Body of pancreas (tissue), 4 donors: ENCODE data around the gene GNAO1. TPM values are rescaled to one million over a fixed set of nuclear protein-coding genes. Genes with fewer than 3 reads are reported as not detected.

Experiments
- ATAC-seq: fragments of 150-250 bp; one replicate; pipeline ENCODE4 v1.9.1; 2016
- DNase-seq, 4 donors: peaks; one replicate each; pipeline ENCODE4 v3.0.0-alpha.2; 2019
- H3K27ac ChIP-seq, 4 donors: fragments of 200-600 bp; sonication (generic); 1 replicate in 3 of 4; 2 replicates in 1 of 4; pipeline versions ENCODE4 v1.5.1 to v1.6.1; 2016 to 2019; ENCODE audit warnings: mild to moderate bottlenecking in 1 of 4, mixed read lengths in 1 of 4, moderate library complexity in 1 of 4
- H3K27me3 ChIP-seq, 2 donors: fragments of 200-600 bp; sonication (generic); one replicate each; pipeline ENCODE4 v1.6.0; 2016; ENCODE audit warnings: mild to moderate bottlenecking in 1 of 2
- H3K36me3 ChIP-seq, 2 donors: fragments of 200-600 bp; sonication (generic); replicated peaks in 1 of 2; 2 replicates each; pipeline ENCODE4 v1.5.1; 2016; ENCODE audit warnings: low read depth in 2 of 2; ENCODE audit not compliant: insufficient read depth in 1 of 2
- H3K4me1 ChIP-seq: fragments of 200-600 bp; sonication (generic); one replicate; pipeline ENCODE4 v1.6.0; 2016
- H3K4me3 ChIP-seq, 2 donors: fragments of 200-600 bp; sonication (generic); 1 replicate in 1 of 2; 2 replicates in 1 of 2; pipeline ENCODE4 v1.5.1; 2016 to 2019
- H3K9me3 ChIP-seq, 3 donors: fragments of 200-600 bp; sonication (generic); 1 replicate in 2 of 3; 2 replicates in 1 of 3; pipeline ENCODE4 v1.5.1; 2016
- CTCF ChIP-seq, 7 experiments: fragments of 450-650 bp in 4 of 7; fragments of 200-600 bp in 3 of 7; sonication (generic) in 3 of 7; IDR thresholded peaks; one replicate each; pipeline ENCODE4 v1.5.1; 2016 to 2019; ENCODE audit warnings: antibody characterized with exemption in 7 of 7
- POLR2A ChIP-seq, 3 donors: fragments of 450-650 bp; IDR thresholded peaks; one replicate each; pipeline ENCODE4 v1.6.1; 2016; ENCODE audit warnings: antibody characterized with exemption in 3 of 3, mild to moderate bottlenecking in 2 of 3
- WGBS, 2 donors: methylation state at CpG; one replicate each; pipeline ENCODE4 v1.1.5; 2017; 5-methylcytosine and 5-hydroxymethylcytosine counted together
- intact Hi-C: fragments of 100-400 bp; cut with DNase I; formaldehyde crosslinking; loops from one replicate; pipeline ENCODE4 v1.15.1; 2023
- total RNA-seq, 2 donors: library from RNA; depleted of rRNA; stranded (reverse); fragments of >200 nt; gene quantifications; one replicate each; pipeline ENCODE4 v1.1.0, GENCODE V29; 2016

The GNAO1 gene
- total RNA-seq, 2 donors from 2014 or later = 1.6 to 3.0 TPM

DNA sequence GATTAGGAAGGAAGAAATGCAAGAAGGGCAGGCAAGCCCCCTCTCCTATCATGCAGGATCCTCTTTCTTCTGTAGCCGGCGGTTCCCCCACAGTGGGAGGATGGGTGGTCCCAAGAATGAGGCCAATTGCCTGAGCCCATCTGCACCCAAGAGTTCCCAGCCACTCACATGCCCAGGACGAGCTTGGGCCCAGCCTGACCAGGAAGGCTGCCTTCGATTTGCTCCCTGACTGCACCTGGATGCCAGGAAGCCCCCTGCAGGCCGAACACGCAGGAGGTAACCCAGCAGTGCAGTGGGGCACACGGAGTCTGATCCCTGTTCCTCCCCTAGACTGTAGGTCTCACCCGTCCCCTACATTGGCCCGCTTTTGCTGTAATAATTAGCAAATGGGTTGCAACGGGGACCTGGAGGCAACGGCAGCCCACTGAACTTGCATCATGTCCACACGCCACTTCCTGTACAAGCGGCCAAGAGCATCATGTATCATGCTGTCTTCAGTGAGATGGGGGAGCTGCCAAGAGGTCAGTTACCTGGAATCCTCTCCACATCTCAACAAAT is 166.6 kb downstream of the GNAO1 start:
- DNase-seq (peak in 3 of 4 donors; percentile 3 to 12 (median 6)), ATAC-seq (no peak)
- TF ChIP-seq POLR2A (IDR thresholded peaks at IDR 0.05) = no peak
- no peak for TF ChIP-seq CTCF (IDR thresholded peaks at IDR 0.05)
- peak overlapping the region in 3 of 4 donors; percentile 40 to 46 (median 40) for H3K27ac ChIP-seq
- no peak overlapping the region for H3K4me3 ChIP-seq
- 67 to 82% methylated on average over 8 to 13 of the region's 13 CpGs for whole genome bisulfite sequencing, 2 donors
- no peaks in the 10 kb centered on the region for H3K9me3 ChIP-seq
- intact Hi-C loops = no loop called here
- peaks cover 10% of the 10 kb centered on the region for H3K4me1 ChIP-seq
- H3K27me3 ChIP-seq = no peaks in the 10 kb centered on the region
- H3K36me3 ChIP-seq = peaks cover 0 to 6% of the 10 kb centered on the region in 2 donors

DNA sequence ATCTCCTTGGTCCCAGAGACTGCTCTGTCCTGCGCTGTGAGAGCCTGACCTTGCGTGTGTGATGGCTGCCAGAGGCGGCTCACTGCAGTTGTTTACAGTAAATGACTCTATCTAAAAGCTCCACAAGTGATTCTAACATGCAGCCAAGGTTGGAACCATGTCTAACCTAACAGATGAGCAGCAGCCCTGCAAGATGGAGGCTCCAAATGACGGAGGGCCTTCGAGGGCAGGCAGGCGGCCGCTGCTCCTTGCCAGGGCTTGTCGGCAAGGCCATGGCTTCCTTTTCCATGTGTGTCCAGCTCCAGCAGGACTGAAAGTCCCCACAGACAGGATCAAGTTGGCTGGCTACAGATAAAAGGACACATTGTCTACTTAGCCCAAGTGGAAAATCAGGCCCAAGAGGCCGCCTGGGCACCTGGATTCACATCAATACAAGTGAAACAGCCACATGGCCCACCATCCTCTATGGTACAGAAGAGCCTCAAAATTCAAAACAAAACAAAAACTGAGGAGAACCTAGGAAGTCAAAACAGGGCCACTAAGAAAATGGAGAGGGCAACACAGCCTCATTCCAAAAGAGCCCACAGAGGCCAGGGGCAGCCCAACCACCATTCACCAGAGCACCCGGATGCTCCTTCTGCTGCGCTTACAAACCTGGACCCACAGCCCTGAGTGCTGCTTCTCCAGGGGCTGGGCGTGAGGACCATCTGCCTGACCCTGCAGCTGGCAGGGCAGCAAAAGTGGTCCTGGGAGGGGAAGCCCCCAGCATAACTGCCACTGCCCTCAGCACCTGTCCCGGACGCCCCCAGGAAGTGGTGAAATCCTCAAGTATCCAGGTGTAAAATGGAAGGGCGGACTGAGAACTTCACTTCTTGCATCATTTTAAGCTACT is 169.1 kb downstream of the GNAO1 start:
- intact Hi-C loops = no loop called here
- 93 to 94% methylated on average over 15 of the region's 15 CpGs for WGBS, 2 donors
- Histone ChIP-seq H3K27ac (no peak overlapping the region), H3K4me1 (peaks cover 10% of the 10 kb centered on the region), H3K27me3 (no peaks in the 10 kb centered on the region), H3K36me3 (peaks cover 0 to 14% of the 10 kb centered on the region in 2 donors), H3K9me3 (no peaks in the 10 kb centered on the region), H3K4me3 (no peak overlapping the region)
- DNase-seq (peak in 2 of 4 donors; percentile 1 to 11), ATAC-seq (no peak)
- TF ChIP-seq POLR2A (IDR thresholded peaks at IDR 0.05) (no peak), CTCF (IDR thresholded peaks at IDR 0.05) (no peak)

DNA sequence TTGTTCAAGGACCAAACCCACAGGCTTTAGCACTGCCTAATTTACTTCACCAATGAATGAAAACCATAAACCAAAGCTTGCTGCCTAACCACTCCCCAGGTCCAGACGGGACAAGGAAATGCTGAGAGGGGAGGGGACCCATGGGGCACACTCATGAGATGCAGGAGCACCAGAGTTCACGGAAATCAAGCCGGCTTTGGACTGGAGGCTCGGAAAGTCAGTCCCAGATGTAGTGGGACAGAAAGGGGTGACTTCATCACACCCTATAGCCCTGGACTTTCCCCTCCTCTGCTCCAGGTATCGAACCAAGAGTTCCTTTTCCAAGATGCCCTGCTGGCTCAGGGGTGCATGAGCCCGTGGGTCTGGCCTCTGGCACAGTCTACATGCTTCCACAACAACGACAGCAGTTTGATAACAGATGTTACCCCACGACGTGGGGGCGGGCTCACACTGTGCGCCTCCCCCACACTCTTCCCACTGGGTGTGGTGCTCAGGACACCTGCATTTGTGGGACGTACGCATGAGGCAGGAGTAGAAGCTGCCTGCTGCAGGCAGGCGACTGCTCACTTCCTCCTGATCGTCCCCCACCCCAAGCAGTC is 170.9 kb downstream of the GNAO1 start:
- WGBS, 2 donors = 72 to 90% methylated on average over 9 to 15 of the region's 15 CpGs
- DNase-seq (no peak), ATAC-seq (no peak)
- H3K4me3 ChIP-seq = no peak overlapping the region
- peaks cover 4% of the 10 kb centered on the region for H3K4me1 ChIP-seq
- no peaks in the 10 kb centered on the region for H3K27me3 ChIP-seq
- TF ChIP-seq CTCF (IDR thresholded peaks at IDR 0.05) (no peak), POLR2A (IDR thresholded peaks at IDR 0.05) (no peak)
- intact Hi-C loops = no loop called here
- H3K36me3 ChIP-seq = peaks cover 0 to 18% of the 10 kb centered on the region in 2 donors
- no peak overlapping the region for H3K27ac ChIP-seq
- H3K9me3 ChIP-seq = no peaks in the 10 kb centered on the region

DNA sequence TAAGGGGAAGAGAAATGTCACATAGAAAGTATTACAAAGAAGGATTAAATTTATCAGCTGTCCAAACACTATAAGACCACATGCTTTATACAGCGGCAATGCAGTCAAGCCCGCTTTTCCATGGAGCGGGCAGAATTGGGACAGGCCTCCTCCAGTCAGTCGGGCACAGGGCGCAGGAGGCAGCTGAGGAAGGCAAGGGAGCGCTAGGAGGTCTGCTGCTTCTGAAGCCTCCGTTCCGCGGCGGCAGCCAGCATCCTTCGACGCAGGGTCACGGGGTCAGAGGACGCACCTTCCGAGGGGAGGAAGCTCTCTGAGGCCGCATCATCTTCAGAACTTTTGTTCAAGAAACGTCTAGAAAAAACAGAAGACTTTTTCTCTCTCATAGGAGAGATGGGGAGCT is 171.4 kb downstream of the GNAO1 start:
- DNase-seq (no peak), ATAC-seq (no peak)
- WGBS, 2 donors = 89 to 97% methylated on average over 16 to 17 of the region's 17 CpGs
- H3K9me3 ChIP-seq = no peaks in the 10 kb centered on the region
- H3K27ac ChIP-seq = no peak overlapping the region
- no peaks in the 10 kb centered on the region for H3K4me1 ChIP-seq
- intact Hi-C loops = no loop called here
- no peaks in the 10 kb centered on the region for H3K27me3 ChIP-seq
- peaks cover 0 to 18% of the 10 kb centered on the region in 2 donors for H3K36me3 ChIP-seq
- no peak for TF ChIP-seq CTCF (IDR thresholded peaks at IDR 0.05)
- TF ChIP-seq POLR2A (IDR thresholded peaks at IDR 0.05) = no peak
- no peak overlapping the region for H3K4me3 ChIP-seq
